Measurements from ENCODE around the gene RAB15. TPM values are rescaled to one million over a fixed set of nuclear protein-coding genes. Genes with fewer than 3 reads are reported as not detected.
A peak's percentile ranks its signal among the peaks of the same experiment; 100 is the strongest.

Gene RAB15
- total and polyA plus RNA-seq, 9 of the 15 experiments (the other 6 are each of a cell fraction or from before 2014, with no cell fraction given) = 0.09 to 0.30 (median 0.16) TPM; not detected in 2

DNA sequence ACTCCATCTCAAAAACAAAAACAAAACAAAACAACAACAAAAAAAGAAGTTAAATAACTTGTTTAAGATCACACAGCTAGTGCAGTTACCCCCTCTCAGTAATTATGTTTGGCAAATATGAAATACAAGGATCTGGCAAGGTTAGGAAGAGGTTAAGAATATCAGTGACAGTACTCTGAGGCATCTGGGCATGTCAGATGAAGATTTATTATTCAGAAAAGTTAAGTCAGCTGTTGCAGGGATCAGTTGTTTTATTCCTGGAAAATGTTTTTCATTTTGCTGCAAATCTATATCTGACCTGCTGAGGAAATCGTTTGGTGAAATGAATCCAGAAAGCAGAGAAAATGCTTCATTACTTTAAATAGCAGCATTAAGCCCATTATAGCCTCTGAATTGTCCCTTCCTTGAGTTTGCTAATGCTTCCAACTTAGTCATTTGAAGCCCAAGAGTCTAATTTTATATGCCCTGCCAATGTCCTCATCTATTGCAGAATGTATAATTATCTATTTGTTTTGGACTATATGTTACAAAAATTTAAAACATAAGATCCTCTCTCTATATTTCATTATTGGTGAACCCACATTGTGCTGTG, 37.7 kb downstream of the RAB15 start:
- FAIRE-seq = no peak
- Histone ChIP-seq H2AFZ (ENCODE audit: low read depth, low read length) (no peak overlapping the region), H4K20me1 (replicated peaks; ENCODE audit: control insufficient read depth, insufficient read depth, low read length) (no peaks in the 10 kb centered on the region), H3K4me2 (ENCODE audit: insufficient read depth, low read length) (no peak overlapping the region), H3K27ac (ENCODE audit: extremely low read depth, low read depth, low read length) (no peak overlapping the region), H3K36me3 (ENCODE audit: control insufficient read depth, insufficient read depth, low read length) (peaks cover 30% of the 10 kb centered on the region; the same call in 2 of the 3 replicates), H3K4me3 (no peak overlapping the region), H3K9me3 (replicated peaks; ENCODE audit: control insufficient read depth, insufficient read depth, low read depth, low read length) (no peaks in the 10 kb centered on the region), H3K9me1 (ENCODE audit: control insufficient read depth, insufficient read depth, low read length) (no peaks in the 10 kb centered on the region), H3K9ac (ENCODE audit: insufficient read depth in 1 of 2, low read depth in 2 of 2, low read length in 2 of 2) (no peak overlapping the region), H3K79me2 (ENCODE audit: control insufficient read depth, insufficient read depth, low read length) (no peaks in the 10 kb centered on the region), H3K4me1 (replicated peaks in 1 of 2; ENCODE audit: control insufficient read depth in 2 of 2, insufficient read depth in 2 of 2, low read length in 2 of 2) (no peaks in the 10 kb centered on the region), H3K27me3 (ENCODE audit: control insufficient read depth in 2 of 2, insufficient read depth in 2 of 2, low read length in 2 of 2) (no peaks in the 10 kb centered on the region)
- no peak for ATAC-seq
- no peak for DNase-seq (ENCODE audit: extremely low read depth in 1 of 4, low spot score in 3 of 4)
- CTCF ChIA-PET (ENCODE audit: low intra/inter-chr PET ratio) = no interaction called here
- 38% methylated on average over 1 of the region's 1 CpG for WGBS (ENCODE audit: insufficient coverage, low coverage, missing lambda C conversion rate)
- POLR2A ChIA-PET = no interaction called here
- in situ Hi-C loops (cut with MboI) (no loop called here), intact Hi-C loops (cut with micrococcal nuclease) (no loop called here)
- BruUV-seq (replicated peaks) = TSS peak; percentile 27
- no peak for TF ChIP-seq RBM15 (IDR thresholded peaks at IDR 0.05; ENCODE audit: insufficient read depth, low read length)
- no peak for TF ChIP-seq ZFP1 (CRISPR knock-in tag; IDR thresholded peaks at IDR 0.05)
- TF ChIP-seq NFRKB (IDR thresholded peaks at IDR 0.05; ENCODE audit: low read depth) = no peak
- TF ChIP-seq XRCC4 (IDR thresholded peaks at IDR 0.05; ENCODE audit: extremely low read depth, insufficient read depth, insufficient read length) = no peak
- TF ChIP-seq, protein P1, sequence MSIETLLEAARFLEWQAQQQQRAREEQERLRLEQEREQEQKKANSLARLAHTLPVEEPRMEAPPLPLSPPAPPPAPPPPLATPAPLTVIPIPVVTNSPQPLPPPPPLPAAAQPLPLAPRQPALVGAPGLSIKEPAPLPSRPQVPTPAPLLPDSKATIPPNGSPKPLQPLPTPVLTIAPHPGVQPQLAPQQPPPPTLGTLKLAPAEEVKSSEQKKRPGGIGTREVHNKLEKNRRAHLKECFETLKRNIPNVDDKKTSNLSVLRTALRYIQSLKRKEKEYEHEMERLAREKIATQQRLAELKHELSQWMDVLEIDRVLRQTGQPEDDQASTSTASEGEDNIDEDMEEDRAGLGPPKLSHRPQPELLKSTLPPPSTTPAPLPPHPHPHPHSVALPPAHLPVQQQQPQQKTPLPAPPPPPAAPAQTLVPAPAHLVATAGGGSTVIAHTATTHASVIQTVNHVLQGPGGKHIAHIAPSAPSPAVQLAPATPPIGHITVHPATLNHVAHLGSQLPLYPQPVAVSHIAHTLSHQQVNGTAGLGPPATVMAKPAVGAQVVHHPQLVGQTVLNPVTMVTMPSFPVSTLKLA (conservative IDR thresholded peaks at IDR 0.05) = no peak
- TF ChIP-seq POLR2AphosphoS2 (IDR thresholded peaks at IDR 0.05; ENCODE audit: low read length) = no peak
- TF ChIP-seq NFXL1 (CRISPR knock-in tag; IDR thresholded peaks at IDR 0.05) = no peak
- no peak for TF ChIP-seq ZNF197 (CRISPR knock-in tag; IDR thresholded peaks at IDR 0.05; ENCODE audit: low read depth)
- no peak for TF ChIP-seq ZNF274 (IDR thresholded peaks at IDR 0.05; ENCODE audit: borderline replicate concordance, low read depth, low read length)
- TF ChIP-seq SRSF3 (IDR thresholded peaks at IDR 0.05; ENCODE audit: insufficient read depth, low read length) = no peak
- TF ChIP-seq GATAD2B (IDR thresholded peaks at IDR 0.05; ENCODE audit: borderline replicate concordance) = no peak
- TF ChIP-seq, protein P2, sequence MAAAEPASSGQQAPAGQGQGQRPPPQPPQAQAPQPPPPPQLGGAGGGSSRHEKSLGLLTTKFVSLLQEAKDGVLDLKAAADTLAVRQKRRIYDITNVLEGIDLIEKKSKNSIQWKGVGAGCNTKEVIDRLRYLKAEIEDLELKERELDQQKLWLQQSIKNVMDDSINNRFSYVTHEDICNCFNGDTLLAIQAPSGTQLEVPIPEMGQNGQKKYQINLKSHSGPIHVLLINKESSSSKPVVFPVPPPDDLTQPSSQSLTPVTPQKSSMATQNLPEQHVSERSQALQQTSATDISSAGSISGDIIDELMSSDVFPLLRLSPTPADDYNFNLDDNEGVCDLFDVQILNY (CRISPR knock-in tag; IDR thresholded peaks at IDR 0.05) = no peak
- no peak for TF ChIP-seq HOXB6 (CRISPR knock-in tag; IDR thresholded peaks at IDR 0.05; ENCODE audit: borderline replicate concordance)
- TF ChIP-seq LEF1 (IDR thresholded peaks at IDR 0.05) = no peak
- TF ChIP-seq NFIX (CRISPR knock-in tag; IDR thresholded peaks at IDR 0.05; ENCODE audit: low read depth) = no peak
- TF ChIP-seq ILF3 (IDR thresholded peaks at IDR 0.05; ENCODE audit: borderline replicate concordance) = no peak
- TF ChIP-seq, protein P3, sequence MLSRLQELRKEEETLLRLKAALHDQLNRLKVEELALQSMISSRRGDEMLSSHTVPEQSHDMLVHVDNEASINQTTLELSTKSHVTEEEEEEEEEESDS (CRISPR knock-in tag; IDR thresholded peaks at IDR 0.05) = no peak
- TF ChIP-seq, protein P4, sequence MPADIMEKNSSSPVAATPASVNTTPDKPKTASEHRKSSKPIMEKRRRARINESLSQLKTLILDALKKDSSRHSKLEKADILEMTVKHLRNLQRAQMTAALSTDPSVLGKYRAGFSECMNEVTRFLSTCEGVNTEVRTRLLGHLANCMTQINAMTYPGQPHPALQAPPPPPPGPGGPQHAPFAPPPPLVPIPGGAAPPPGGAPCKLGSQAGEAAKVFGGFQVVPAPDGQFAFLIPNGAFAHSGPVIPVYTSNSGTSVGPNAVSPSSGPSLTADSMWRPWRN (IDR thresholded peaks at IDR 0.05; ENCODE audit: low read depth) = no peak
- no peak for TF ChIP-seq RFX1 (IDR thresholded peaks at IDR 0.05)
- TF ChIP-seq ATF1 (CRISPR knock-in tag; IDR thresholded peaks at IDR 0.05) = no peak
- TF ChIP-seq ATF1 (tag; IDR thresholded peaks at IDR 0.05) = no peak
